D721Med (cell line): ENCODE data around the gene MOXD1.
"Not testable (repeated sequence)": the region's sequence is repeated elsewhere in the genome, so short reads cannot be mapped to it uniquely, and the experiment has no call there.

Experiments
- DNase-seq: peaks from one replicate; pipeline ENCODE4 v3.0.0; 2011; ENCODE audit warnings: low spot score; ENCODE audit not compliant: insufficient read length
- FAIRE-seq: peaks from 2 replicates; lab custom pipeline; 2011; peaks lifted over from hg19 to GRCh38; lab: Jason Lieb, UNC
- CTCF ChIP-seq: IDR thresholded peaks from 2 replicates; pipeline ENCODE4 v1.5.1; 2012; ENCODE audit warnings: mild to moderate bottlenecking, control low read depth; ENCODE audit not compliant: insufficient read depth; ENCODE audit errors: missing control alignments

MOXD1 gene

DNA sequence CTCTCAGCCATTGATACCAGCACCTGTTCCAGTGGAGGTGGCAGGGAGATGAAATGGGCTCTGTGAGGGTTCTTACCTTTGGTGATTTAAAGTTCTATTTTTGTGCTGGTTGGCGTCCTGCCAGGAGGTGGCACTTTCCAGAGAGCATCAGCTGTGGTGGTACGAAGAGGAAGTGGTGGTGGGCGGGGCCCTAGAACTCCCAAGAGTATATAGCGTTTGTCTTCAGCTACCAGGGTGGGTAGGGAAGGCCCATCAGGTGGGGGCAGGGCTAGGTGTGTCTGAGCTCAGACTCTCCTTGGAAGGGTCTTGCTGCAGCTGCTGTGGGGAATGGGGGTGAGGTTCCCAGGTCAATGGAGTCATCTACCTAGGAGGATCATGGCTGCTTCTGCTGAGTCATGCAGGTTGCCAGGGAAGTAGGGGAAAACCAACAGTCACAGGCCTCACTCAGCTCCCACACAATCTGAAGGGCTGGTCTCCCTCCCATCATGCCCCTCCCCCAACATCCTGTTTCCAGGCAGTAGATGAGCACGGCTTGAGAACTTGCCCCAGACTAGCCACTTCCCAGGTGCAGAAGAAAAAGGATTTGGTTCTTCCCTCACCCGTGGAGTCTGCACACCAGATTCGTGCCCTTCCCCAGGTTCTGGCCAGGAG is 46.6 kb downstream of the MOXD1 start:
- FAIRE-seq (no peak), DNase-seq (no peak)
- no peak for TF ChIP-seq CTCF

- FAIRE-seq, DNase-seq: not testable (repeated sequence)
These were observed 49.3 kb downstream of the MOXD1 start for GRCh38 chr6:132351986-132352385.

DNA sequence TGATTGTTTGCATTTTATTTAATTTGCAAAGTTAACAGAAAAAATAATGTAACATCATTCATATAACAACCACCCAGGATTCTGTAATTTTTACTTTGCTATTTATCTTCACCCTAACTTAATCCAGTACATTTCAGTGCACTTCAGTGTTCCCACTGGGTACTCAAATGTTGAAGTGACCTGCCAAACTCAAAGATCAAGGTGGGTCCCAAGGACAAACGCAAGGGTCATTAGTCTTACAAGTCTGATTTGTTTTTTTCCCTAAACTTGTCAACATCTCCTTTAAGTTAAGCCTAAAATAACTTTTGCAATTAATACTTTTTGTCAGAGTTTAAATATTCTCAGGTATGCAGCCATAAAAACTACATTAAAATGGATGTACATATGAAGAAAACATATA is 53.0 kb downstream of the MOXD1 start:
- no peak for TF ChIP-seq CTCF
- FAIRE-seq (no peak), DNase-seq (no peak)

DNA sequence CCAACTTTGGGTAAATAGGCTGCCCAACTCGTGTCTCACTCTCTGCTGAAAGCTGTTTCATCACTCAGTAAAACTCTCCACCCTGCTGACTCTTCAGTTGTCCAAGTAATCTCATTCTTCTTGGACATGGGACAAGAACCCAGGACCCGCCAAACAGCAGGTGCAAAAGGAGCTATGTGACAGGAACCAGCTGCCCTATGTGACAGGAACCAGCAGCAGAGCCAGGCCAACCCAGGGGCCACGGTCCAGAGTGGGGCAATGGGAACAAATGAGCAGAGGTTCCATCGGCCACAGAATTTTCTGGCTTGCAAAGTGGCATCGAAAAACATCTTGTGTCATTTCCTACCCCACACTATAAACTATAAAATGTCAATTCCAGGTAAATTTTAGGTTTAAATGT is 56.5 kb downstream of the MOXD1 start:
- DNase-seq (no peak), FAIRE-seq (no peak)
- TF ChIP-seq CTCF, result no peak

GRCh38 chr6:132341646-132342045 is 59.6 kb downstream of the MOXD1 start:
- TF ChIP-seq CTCF, result no peak
- DNase-seq (no peak), FAIRE-seq (no peak)

DNA sequence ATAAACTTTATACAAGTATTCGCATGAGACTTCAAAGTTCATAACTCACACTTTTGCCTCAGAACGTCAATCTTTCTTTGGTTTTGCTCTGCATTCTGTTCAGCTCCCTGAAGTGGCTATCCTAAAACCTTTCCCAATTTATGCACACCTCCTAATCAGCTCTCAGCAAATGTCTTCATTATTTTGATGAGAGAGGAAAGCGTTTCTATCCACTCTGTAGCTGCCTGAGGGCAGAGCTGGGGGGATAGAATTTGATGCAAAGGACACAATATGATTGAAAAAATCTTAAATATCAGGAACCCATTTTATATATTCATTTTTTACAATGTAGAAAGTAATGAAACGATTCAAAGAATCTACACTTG is 66.8 kb downstream of the MOXD1 start:
- TF ChIP-seq CTCF, result no peak
- DNase-seq (no peak), FAIRE-seq (no peak)

GRCh38 chr6:132333639-132334520 is 67.4 kb downstream of the MOXD1 start:
- FAIRE-seq (no peak), DNase-seq (no peak)
- TF ChIP-seq CTCF, result no peak
